GM20000 (cell line): ENCODE results near the gene HK1.
"Not testable (repeated sequence)": the region's sequence is repeated elsewhere in the genome, so short reads cannot be mapped to it uniquely, and the experiment has no call there.

Experiments
- DNase-seq: peaks from one replicate; pipeline ENCODE4 v3.0.0; 2012; ENCODE audit warnings: low spot score
- TF ChIP-seq, protein P1 (sequence below): IDR thresholded peaks from 2 replicates; pipeline ENCODE4 v1.5.1; 2012; ENCODE audit warnings: mild to moderate bottlenecking, control low read depth; ENCODE audit errors: extremely low read depth, missing control alignments

Gene HK1

DNA sequence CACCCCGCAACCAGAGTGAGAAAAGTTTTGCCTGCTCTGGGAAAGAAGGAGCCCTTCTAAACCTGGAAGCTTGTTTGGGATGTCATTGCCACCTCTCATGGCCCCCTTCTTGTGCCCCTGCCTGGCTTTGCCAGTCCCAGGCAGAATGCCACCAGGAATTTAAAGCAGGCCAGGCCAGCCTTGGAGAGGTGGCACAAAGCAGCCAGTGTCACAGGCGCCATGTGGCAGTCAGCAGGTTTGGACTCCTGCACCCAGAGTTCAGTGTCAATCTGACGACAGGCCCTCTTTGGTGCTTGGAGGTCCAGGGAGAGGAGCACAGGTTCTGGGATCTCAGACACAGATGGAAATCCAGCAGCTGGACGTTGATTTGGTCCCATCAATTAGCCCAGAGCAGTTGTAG, 12.7 kb downstream of the HK1 start:
- no peak for DNase-seq
- TF ChIP-seq, protein P1, sequence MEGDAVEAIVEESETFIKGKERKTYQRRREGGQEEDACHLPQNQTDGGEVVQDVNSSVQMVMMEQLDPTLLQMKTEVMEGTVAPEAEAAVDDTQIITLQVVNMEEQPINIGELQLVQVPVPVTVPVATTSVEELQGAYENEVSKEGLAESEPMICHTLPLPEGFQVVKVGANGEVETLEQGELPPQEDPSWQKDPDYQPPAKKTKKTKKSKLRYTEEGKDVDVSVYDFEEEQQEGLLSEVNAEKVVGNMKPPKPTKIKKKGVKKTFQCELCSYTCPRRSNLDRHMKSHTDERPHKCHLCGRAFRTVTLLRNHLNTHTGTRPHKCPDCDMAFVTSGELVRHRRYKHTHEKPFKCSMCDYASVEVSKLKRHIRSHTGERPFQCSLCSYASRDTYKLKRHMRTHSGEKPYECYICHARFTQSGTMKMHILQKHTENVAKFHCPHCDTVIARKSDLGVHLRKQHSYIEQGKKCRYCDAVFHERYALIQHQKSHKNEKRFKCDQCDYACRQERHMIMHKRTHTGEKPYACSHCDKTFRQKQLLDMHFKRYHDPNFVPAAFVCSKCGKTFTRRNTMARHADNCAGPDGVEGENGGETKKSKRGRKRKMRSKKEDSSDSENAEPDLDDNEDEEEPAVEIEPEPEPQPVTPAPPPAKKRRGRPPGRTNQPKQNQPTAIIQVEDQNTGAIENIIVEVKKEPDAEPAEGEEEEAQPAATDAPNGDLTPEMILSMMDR = no peak

DNA sequence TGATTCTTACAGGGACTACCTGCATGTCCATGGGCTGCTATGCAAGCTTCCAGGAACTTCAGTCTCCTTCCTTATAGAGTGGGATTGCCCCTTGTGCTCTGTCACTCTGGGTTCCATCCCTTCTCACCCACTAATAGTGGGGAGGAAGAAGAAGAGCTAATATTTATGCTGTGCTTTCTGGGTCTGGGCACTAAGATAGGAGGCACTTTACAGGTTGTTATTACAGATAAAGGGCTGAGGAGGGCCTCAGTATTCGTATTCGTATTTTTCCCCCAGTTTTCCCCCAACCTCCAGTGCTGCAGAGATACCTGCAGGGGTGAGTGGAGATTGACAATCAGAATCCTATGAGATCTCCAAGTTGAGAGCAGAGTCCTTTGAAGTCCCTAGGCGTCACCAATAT, 14.2 kb downstream of the HK1 start:
- TF ChIP-seq, protein P1 = no peak
- DNase-seq = no peak

DNA sequence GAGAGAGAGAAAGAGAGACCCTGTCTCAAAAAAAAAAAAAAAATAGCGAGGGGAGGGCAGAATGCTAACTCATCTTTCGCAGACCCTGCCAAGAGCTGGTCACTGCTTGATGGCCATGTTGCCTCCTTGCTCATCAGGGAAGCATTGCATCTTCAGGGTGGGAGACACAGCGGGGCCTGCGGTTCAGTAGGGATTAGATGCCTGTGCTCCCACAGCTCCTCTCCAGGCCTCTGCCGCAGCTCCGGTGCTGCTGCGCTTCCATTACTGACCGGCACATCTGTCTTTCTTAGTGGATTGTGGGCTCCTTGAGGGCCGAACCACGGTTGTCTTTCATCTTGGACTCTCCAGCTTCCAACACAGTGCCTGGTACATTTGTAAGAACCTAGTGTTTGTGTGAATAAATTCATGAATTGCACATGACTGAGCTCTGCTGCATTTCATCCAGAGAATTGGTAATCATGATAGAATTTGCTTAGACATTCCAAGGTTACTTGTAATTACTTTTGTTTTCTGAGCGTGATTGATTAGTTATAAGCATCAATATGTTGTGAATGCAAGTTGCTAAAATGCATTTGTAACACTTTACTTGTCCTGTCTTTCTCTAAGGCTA, 16.8 kb downstream of the HK1 start:
- TF ChIP-seq, protein P1 = no peak
- no peak for DNase-seq

DNA sequence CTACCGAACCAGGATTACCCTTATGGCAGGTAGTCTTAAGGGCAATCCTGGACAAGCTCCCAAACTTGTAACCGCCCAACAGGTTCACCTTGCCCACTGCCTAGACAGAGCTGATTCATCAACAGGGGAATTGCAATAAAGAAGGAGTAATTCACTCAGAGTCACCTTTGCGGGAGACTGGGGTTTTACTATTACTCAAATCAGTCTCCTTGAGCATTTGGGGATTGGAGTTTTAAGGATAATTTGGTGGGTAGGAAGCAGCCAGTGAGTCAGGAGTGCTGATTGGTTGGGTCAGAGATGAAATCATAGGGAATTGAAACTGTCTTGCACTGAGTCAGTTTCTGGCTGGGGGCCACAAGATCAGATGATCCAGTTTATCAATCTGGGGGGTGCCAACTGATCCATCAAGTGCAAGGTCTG, 25.3 kb downstream of the HK1 start:
- TF ChIP-seq, protein P1 = no peak
- no peak for DNase-seq

DNA sequence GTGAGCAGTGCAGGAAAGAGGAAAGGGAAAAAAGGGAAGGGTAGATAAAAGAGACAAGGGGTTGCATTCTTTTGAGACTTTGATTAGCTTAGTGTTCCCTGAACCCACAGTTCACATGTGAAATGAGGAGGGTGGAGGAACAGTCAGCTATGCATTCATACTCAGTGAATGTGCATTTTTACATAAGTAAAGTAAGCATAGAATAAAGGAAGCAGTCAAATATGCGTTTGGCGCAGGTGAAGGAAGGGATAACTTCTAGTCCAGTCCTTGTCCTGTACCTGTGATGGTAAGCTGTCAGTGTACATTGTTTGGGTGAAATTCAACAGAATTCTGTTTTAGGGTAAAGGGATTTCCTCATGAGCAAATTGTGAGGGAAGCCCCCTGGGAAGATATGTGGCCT, 28.1 kb downstream of the HK1 start:
- no peak for DNase-seq
- TF ChIP-seq, protein P1 = no peak

DNA sequence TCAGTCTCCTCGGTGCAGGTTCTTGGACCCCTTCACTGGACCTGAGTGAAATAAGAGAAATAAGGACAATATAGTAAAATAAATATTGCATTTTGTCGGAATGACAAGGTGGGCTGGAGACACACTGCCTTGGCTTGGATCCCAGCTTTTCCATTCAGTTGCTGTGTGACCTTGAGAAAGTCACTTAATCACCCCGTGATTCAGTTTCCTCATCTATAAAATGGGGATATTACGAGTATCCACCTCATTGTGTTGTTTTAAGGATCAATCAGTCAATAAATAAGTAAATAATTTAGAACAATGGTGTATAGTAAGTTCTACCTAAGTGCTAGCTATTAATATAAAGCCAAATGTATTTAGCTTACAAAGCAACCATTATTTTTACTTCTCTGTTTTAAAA, 29.1 kb downstream of the HK1 start:
- TF ChIP-seq, protein P1 = no peak
- DNase-seq = no peak

DNA sequence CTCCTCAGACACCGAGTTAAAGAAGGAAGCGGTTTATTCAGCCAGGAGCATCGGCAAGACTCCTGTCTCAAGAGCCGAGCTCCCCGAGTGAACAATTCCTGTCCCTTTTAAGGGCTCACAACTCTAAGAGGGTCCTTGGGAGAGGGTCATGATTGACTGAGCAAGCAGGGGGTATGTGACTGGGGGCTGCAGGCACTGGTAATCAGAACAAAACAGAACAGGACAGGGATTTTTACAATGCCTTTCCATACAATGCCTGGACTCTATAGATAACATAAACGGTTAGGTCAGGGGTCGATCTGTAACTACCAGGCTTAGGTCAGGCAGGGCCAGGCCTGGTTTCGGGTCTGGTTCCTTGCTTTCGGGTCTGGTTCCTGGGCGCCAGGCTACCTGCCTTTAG, 30.0 kb downstream of the HK1 start:
- DNase-seq = not testable (repeated sequence)

DNA sequence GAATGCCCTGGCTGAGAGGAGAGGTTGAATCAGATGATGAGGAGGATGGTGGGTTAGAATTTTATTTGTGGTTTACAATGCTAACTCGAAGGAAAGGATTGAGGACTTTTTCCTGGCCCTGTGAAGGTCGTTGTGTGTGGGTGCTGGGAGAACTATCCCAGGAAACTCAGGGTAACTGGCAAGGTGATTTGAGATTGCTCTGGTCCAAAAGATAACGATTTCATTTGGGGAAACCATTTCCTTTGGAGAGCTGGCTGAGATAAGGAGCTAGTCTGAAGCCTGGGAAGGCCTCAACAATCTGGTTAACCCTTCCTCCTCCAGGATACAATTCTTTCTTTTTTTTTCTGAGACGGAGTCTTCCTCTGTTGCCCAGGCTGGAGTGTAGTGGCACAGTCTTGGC, 33.0 kb downstream of the HK1 start:
- TF ChIP-seq, protein P1 = no peak
- no peak for DNase-seq
